GM21515 (cell line): Measurements from ENCODE around the gene RXRA.

ENCODE experiments used
- ATAC-seq: cut with Tn5 transposase; IDR thresholded peaks from one replicate; pipeline ENCODE4 v1.9.1; 2021; ENCODE audit not compliant: unreplicated experiment

The RXRA gene

DNA sequence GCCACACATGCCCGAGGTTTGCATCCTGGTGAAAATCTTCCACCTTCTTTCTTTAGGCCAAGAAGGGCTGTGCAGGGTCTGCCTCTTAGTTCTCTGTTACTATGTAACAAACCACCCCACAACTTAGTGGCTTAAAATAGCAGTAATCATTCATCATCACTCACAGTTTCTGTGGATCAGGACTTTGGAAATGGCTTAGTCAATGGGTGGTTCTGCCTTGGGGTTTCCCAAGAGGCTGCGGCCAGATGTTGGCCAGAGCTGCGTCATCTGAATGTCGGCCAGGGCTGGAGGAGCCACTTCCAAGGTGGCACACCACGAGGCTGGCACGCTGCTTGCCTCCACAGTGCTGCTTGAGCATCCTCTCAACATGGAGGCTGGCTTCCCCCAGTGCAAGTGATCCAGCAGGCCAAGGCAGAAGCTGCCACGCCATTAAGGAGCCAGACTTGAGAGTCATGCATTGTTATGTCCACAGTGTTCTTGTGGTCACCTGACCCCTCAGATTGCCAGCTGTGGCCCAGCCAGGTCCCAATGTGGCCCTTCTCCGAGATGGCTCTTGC lies 135.2 kb downstream of the RXRA start:
- ATAC-seq = no peak

DNA sequence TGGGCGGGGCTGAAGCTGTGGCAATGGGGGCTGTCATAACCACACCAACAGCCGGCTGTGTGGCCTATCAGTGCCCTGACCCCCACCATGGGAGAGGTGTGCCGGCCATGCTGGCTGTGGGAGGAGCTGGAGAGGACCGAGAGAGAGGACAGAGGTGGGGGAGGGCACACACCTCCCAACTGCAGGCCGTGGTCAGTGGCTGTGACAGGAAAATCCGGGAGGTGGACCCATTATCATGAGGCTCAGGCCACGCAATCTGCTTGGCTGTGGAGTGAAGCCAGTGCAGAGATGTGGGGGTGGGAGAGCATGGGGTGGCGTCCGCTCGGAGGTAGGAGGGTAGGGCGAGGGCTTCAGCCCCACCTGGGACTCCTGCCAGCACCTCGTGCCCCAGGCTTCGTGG lies 136.1 kb downstream of the RXRA start:
- ATAC-seq = no peak

DNA sequence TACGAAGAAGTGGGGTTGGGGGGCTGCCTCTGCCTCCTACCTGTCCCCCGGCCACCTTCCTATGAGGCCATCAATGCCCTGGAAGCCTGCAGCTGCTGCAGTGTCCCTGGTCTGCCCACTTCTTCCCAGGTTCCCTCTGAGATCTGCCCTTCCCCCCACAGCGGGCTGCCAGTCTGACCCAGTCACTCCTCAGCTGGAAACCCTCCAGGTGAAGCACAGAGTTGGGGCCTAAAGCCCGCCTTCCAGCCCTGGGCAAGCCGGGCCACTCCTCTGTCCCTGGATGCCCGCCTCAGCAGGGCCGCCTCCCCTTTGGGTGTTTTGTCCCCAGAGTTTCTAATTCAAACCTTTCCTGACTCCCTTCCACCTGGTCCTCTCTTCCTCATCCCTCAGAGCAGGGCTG lies 137.0 kb downstream of the RXRA start:
- ATAC-seq = no peak

DNA sequence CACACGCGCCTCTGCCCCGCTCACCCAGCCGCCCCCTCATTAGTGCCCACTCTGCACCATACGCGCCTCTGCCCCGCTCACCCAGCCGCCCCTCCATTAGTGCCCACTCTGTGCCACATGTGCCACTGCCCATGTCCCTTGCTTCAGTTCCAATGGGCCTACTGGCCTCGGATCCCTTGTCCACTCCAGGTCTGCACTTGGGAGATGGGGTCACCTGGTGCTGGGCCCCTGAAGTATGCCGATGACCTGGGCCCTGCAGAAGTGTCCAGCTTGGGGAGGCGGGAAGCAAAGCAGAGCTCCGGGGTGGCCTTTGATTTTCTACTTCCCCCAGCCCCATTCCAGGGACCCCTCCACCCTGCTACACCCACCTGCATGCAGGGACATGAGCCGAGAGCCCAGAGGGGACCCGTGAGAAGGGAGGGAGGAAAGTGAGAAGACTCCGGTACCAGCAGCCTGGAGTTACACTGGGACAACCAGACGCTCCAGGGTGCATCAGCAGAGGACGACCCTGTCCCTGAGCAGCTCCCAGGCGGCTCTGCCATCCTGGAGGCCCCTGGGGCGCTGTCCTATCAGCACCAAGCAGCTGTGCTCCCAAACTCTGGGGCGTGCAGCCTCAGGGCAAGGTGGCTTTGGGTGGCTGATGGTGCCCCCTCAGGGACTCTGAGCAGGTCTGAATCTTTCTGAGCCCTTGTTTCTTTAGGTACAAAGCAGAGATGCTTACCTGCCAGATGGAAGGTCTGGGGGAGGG lies 140.8 kb downstream of the RXRA start:
- ATAC-seq = no peak

DNA sequence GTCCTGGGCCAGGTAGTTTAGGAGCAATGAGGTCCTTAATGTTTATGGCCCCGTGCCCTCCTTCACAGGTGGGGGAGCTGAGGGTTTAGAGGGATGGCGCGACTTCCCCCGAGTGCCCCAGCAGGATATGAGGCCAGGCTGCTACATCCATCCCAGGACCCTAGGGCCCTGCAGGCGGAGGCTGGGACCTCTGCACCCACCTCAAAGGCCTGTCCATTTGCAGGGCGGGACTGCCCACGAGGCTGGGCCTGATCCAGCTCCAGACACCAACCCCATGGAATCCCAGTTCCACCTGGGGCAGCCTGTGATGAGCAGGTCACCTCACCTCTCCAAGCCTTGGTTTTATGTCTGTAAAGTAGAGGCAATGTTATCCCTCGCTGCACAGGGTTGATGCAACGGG lies 142.1 kb downstream of the RXRA start:
- no peak for ATAC-seq

DNA sequence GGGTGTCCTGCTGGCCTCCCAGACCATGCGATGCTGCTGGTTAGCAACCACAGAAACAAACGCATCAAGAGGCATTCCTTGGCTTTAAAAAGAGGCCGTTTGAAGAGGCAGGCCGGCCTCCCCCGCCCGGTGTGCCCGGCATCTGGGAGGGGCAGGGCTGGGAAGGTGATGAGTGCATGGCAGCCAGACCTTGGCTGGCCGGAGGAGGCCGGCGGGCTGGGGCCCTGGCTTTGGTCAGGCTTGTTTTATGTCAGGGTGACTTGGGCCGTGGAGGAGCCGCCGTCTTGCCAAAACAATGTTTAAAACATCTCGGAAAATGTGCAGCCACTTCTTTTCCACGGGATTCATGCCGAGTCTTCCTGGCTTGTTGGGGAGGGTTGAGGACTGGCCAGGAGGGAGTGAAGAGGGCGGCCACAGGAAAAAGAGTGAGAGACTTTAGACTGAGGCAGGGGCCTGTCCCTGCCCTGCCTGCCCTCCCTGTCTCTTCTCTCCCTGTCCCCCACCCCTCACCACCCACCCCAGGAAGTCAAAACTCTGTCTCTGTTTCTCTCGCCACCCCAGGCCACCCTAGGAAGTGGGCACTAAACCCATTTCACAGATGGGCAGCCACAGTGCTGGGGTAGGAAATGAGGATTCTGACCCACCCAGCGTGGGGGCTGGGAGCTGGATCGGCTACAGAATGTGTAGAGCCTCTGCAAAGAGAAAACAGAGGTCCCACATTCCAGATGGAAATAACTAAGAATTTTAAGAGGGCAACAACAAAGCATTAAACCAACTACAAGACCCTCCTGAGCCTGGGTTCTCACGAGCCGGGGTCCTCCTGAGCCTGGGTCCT lies 143.0 kb downstream of the RXRA start:
- no peak for ATAC-seq

DNA sequence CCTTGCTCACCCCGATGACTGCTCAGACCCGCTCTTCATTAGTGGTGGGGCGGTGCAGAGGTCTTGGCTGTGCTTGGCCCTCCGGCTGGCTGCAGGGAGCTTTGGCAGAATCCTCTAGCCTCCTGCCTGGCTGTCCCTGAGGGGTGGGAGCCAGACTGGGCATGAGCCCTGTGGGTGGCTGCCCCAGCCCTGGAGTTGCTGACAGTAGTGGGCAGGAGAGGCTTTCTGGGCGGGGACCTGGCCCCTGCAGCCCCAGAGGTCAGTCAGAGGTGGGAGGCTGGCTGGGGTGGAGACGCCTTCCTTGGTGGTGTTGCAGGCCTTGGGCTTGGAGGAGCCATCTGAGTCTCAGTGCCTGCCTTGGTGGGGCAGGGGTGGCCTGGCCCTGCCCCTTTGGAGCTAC lies 146.0 kb downstream of the RXRA start:
- no peak for ATAC-seq

DNA sequence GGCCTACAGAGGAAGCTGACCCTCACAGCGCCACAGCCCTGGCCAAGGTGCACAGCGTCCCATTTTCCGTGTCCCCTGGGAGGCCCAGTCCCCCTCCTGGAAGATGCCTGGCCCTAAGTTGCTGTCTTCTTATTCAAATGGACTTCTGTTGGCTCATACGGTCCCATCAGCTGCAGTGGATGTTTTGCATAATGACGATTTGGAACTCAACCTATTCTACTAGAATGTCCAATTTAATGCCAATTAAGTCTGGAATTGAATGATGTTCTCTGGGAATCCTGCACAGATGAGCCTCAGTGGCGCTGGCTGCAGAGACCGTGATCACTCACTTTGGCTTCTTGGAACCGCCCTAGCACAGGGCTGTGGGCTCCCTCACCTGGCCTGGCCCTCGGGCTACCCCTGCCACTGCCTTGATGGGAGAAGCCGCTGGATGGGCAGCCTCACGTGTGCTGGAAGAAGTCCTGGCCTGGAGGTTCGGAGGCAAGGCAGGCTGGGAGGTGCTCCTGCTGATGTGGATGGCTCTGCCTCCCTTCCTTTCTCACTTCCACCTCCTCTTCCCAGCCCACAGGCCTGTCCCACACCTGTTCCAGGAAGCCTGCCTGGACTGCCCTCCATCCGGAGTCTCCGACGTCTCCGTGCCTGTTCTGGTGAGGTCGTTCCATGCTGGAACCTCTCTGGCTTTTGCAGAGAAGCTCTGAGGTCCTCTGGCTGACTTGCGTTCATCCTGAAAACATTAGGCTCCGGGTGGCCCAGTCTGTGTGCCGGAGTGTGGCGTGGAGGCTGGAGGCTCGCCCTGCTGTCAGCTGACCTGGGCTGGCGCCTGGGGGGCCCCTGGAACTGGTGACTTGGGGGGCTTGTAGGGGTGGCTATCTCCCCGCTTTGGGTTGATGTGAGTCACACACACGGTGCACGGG lies 147.1 kb downstream of the RXRA start:
- no peak for ATAC-seq

DNA sequence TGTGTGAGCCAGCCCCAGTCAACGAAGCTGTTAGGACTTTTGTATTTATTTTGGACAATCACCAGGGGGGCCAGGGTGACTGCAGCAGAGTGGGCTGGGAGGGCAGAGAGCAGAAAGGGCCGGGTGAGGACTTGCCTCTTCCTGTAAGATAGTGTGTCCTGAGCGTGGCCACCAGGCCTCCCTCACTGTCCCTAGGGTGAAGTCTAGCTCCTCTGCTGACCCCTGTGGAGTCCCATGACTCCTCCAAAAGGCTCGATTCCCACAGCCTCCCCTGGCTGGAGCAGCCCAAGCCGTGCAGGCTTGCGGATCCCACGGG lies 147.8 kb downstream of the RXRA start:
- no peak for ATAC-seq

DNA sequence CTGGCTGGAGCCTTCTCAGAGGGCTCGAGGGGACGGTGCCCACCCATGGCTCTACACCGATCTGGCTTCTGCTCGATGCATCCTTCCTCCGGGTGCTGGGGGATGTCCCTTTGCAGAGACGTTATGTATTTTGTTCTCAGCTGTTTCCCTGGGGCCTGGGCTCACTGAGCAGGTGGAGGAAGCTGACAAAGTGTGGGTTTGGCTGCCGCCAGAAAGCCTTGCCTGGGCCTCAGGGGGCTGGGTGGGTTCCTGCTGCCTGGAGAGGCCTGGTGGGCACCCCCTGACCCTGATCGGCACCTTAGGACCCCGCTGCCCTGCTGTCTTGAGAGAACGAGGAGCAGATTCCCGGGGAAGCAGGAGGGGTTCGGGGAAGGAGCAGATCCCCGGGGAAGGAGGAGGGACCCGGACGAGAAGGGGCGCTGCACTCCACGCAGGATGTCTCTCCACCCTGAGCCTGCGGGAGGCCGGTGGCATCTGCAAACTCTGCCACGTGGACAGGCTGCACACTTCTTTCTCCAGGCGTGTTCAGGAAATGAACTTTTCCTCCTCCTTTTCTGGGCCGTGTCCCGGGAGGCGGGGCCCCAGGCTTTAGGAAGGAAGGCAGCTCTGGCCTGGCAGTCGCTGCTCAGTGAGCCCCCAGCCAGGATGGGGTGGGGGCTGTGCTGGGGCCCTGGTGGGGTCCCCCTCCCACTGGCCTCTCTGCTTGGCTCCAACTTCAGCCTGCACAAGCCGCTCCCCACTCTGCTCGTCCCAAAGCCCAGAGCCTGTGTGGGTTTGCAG lies 148.9 kb downstream of the RXRA start:
- ATAC-seq = no peak

DNA sequence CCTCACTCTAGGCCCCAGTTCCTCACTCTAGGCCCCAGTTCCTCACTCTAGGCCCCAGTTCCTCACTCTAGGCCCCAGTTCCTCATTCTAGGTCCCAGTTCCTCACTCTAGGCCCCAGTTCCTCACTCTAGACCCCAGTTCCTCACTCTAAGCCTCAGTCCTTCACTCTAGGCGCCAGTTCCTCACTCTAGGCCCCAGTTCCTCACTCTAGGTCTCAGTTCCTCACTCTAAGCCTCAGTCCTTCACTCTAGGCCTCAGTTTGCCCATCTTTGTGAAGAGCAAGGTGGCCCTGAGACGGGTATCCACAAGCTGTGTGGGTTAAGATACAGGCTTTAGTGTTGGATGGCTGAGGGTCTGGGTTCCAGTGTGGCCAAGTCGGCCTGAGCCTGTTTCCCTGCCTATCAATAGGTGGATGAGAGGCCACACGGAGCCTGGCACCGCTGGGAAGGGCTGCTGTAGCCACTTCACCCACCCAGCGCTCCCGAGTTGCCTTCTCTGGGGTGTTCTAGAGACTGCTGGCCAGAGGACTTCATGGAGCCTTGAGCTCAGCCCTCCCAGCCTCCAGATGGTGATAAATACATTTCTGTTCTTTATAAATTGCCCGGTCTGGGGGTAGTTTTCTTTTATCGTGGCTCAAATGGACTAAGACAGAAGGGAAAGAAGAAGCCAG lies 150.2 kb downstream of the RXRA start:
- no peak for ATAC-seq

DNA sequence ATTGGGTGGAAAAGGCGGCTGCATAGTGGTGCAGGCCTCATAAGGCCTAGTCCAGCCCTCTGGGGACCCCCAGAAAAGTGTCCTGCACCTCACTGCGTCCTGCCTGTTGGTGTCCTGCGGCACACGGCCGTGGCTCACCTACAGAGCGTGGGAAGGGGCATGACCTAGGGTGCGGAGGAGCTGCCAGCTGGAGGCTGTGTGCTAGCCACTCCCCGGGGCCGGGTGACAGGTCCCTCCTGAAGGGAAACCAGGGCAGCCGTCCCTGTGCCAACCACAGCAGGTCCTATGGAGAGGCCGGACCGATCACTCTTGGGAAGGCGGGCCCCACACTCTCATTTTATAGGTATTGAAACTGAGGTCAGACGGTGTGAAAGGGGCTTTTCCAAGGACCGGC lies 150.7 kb downstream of the RXRA start:
- ATAC-seq = no peak

DNA sequence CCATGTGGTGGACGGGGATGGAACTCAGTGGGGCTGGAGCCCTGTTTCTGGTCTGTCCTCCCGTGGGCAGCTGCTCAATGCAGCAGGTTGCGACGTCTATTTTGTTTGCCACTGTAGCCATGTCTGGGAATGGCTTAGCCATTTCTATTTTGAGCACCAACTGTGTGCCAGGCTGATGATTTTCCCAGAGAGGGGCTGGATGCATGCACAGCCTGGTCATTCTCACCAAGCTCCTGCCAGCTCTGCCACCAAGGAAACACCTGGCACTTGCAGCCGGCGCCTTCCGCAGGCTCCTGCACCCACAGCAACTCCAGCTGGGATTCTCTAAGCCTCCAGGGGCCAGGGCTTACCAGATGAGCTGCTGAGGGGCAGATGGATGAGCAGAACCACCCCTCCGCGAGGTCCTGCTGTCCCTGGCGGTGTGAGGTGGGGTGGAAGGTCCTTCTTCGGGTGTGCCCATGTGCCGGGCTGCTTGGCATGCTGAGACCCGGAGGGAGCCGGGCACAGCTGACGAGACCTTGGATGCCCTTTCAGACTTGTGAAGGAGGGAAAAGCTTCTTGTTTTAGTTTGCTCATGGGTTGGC lies 151.2 kb downstream of the RXRA start:
- no peak for ATAC-seq

DNA sequence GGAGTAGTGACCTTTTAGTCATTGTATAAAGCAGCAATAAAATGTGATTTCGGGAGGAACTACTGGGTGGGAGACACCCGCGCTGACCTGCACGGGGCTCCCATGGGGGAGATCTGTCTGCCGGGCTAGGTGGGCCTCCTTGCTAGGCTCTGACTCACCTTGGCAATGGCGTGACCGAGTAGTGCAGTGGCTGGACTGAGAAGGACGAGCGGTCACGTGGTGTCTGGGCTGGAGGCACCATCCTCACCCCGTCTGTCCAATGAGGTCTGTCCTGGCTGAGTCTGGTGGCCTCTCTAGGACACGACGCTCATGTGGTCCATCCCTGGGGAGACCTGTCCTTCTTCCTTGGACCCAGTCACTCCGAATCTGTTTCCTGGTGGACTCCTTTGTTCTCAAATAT lies 151.7 kb downstream of the RXRA start:
- no peak for ATAC-seq

DNA sequence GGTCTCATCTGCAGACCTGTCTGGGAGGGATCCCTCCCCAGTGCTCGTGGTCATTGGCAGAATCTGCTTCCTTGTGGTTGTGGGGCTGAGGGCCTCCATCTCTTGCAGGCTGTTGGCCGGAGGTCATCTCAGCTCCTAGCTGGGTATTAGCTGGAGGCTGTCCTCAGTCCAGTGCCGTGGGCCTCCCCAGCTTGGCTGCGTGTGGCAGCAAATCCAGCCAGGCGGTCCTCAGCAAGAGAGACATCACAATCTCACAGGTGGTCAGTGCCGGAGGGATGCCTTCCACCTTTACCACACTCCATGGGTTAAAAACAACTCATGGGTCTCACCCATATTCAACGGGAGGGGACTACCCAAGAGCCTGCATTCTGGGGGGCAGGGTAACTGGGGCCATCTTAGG lies 155.5 kb downstream of the RXRA start:
- no peak for ATAC-seq

DNA sequence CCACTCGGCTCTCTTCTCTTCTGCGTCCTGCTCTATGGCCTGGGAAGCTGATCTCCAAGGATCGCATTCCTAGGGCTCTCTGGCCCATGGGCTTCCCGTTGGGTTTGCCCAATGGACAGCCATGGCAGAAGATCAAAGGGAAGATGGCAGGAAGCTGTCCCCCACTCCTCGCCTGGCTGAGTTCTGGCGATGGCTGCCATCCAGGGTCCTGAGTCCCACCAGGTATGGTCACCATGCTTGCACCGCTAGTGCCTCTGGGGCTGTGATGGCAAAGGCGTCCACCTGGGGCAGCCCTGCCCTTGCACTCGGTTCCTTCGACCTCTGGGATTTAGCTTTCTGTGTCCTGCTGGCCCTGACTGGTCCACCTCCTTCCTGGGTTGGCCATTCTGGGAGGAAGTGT lies 156.0 kb downstream of the RXRA start:
- no peak for ATAC-seq

DNA sequence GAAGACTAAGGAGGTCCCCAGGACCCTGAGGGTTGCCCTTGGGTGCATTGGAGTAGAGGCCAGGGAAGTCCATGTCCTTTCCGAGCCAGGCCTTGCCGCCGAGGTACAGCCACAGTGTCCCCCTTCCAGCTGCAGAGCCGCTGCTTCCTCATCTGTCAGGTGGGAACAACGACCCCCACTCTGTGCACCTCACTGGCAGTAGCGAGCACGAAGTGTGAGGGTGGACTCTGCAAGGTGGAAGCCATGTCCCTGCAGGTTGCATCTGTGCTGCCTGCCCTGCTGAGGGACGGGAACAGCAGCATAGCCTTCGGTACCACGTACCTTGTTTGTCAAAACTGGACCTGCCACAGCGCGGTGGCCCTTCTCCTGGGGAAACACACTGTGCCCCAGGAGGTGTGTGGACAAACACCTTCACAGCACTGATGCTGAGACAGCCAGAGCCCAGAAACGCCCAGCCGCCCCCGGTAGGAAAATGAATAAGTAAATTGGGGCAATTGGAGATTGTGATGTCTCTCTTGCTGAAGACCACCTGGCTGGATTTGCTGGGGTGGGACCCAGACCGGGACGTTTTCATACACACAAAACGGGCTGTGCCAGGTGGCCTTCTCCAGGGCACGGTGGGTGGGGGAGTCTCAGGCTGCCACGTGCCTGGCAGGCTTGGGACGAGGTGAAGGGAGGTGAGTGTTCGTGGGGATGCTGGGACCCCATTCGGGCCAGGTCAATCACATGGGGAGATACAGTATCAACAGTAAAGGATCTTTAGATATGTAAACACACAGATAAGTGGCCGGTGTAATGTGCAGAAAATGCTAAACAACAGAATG lies 157.3 kb downstream of the RXRA start:
- ATAC-seq = no peak

DNA sequence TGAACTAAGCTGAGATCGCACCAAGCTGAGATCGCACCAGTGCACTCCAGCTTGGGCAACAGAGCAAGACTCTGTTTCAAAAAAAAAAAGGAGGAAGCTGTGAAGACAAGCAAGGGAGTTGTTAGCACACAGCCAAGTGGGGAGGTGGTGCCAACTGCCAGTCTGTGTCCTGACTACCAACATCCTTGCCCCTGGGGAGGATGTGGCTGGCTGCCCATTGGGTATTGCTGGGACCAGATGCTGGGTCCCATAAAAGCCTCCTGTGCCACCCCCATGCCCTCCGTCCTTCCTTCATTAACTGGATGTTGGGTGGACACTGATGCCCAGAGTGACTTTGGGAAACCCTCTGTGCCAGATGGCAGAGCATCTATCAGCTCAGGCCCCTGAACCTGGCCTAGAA lies 158.2 kb downstream of the RXRA start:
- no peak for ATAC-seq

DNA sequence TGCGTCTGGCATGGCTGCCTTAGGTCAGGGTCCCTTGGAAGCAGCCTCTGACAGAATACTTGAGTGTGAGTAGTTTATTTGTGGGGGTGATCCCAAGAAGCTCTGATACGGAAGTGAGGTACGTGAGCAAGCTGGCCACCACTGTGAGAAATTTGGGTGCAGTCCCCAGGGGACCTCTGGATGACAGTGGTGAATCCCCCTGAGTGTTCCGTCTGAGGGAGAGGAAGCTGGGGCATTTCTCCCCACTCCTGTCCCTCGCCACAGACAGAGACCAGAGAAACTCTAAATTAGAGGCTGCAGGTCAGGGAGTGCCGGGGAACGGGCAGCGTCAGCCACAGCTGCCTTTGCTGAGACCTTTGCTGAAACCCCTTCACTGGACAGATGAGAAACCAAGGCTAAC lies 159.4 kb downstream of the RXRA start:
- no peak for ATAC-seq
